H9 (cell line): ENCODE data around the gene PHF21B. TPM values are rescaled to one million over a fixed set of nuclear protein-coding genes. Genes with fewer than 3 reads are reported as not detected.

ENCODE experiments used
- DNase-seq: peaks from one replicate; pipeline ENCODE4 v3.0.0-alpha.2; 2017
- H2AFZ ChIP-seq: one replicate; pipeline ENCODE4 v1.6.1; 2013; ENCODE audit warnings: mild to moderate bottlenecking, low read length, control low read depth, moderate library complexity
- H2AK5ac ChIP-seq: 2 replicates; pipeline ENCODE4 v1.6.1; 2013; ENCODE audit warnings: low read length, control low read depth, mixed read lengths; ENCODE audit not compliant: insufficient read length
- H2BK120ac ChIP-seq: one replicate; pipeline ENCODE4 v1.6.1; 2013; ENCODE audit warnings: low read depth, mild to moderate bottlenecking, low read length, control low read depth, inconsistent platforms; ENCODE audit not compliant: poor library complexity, severe bottlenecking
- H2BK12ac ChIP-seq: 2 replicates; pipeline ENCODE4 v1.6.1; 2013; ENCODE audit warnings: low read length, control low read depth, mixed read lengths, low read depth; ENCODE audit not compliant: insufficient read length
- H2BK15ac ChIP-seq: 2 replicates; pipeline ENCODE4 v1.6.1; 2013; ENCODE audit warnings: low read depth, low read length, control low read depth
- H2BK20ac ChIP-seq: one replicate; pipeline ENCODE4 v1.6.1; 2013; ENCODE audit warnings: low read depth, mild to moderate bottlenecking, low read length, control low read depth, inconsistent platforms; ENCODE audit not compliant: poor library complexity, severe bottlenecking
- H2BK5ac ChIP-seq: 2 replicates; pipeline ENCODE4 v1.6.1; 2013; ENCODE audit warnings: low read length, control low read depth, mixed read lengths; ENCODE audit not compliant: insufficient read length
- H3K14ac ChIP-seq: 2 replicates; pipeline ENCODE4 v1.6.1; 2013; ENCODE audit warnings: low read length, control low read depth; ENCODE audit not compliant: insufficient read depth
- H3K18ac ChIP-seq: 2 replicates; pipeline ENCODE4 v1.6.1; 2013; ENCODE audit warnings: low read depth, mild to moderate bottlenecking, mixed read lengths, low read length, control low read depth; ENCODE audit not compliant: insufficient read length
- H3K23ac ChIP-seq: 2 replicates; pipeline ENCODE4 v1.6.1; 2013; ENCODE audit warnings: low read length, control low read depth, mixed read lengths, low read depth; ENCODE audit not compliant: insufficient read length
- H3K23me2 ChIP-seq: 2 replicates; pipeline ENCODE4 v1.6.1; 2013; ENCODE audit warnings: low read depth, mild to moderate bottlenecking, mixed read lengths, low read length, control low read depth; ENCODE audit not compliant: insufficient read length, poor library complexity, severe bottlenecking
- H3K27ac ChIP-seq: 2 replicates; pipeline ENCODE4 v1.5.1; 2013; ENCODE audit warnings: low read length, control low read depth, mixed read lengths, low read depth; ENCODE audit not compliant: insufficient read length
- H3K27me3 ChIP-seq: 2 replicates; pipeline ENCODE4 v1.6.1; 2013; ENCODE audit warnings: low read length, control low read depth, inconsistent platforms; ENCODE audit not compliant: insufficient read depth
- H3K4ac ChIP-seq: 2 replicates; pipeline ENCODE4 v1.6.1; 2013; ENCODE audit warnings: low read depth, mild to moderate bottlenecking, control low read depth, inconsistent platforms, low read length, moderate library complexity
- H3K4me1 ChIP-seq: 2 replicates; pipeline ENCODE4 v1.6.1; 2013; ENCODE audit warnings: low read length, control low read depth, inconsistent platforms; ENCODE audit not compliant: insufficient read depth
- H3K4me2 ChIP-seq: 2 replicates; pipeline ENCODE4 v1.6.1; 2013; ENCODE audit warnings: low read length, control low read depth, mixed read lengths; ENCODE audit not compliant: insufficient read length, insufficient read depth
- H3K56ac ChIP-seq: 2 replicates; pipeline ENCODE4 v1.6.1; 2013; ENCODE audit warnings: low read depth, mild to moderate bottlenecking, mixed read lengths, low read length, control low read depth; ENCODE audit not compliant: insufficient read length
- H3K79me1 ChIP-seq: 2 replicates; pipeline ENCODE4 v1.6.1; 2013; ENCODE audit warnings: low read depth, mild to moderate bottlenecking, moderate library complexity, low read length, control low read depth, inconsistent platforms; ENCODE audit not compliant: insufficient read depth, poor library complexity, severe bottlenecking
- H3K79me2 ChIP-seq: 2 replicates; pipeline ENCODE4 v1.6.1; 2013; ENCODE audit warnings: low read length, control low read depth, inconsistent platforms; ENCODE audit not compliant: insufficient read depth
- H3K9ac ChIP-seq: 2 replicates; pipeline ENCODE4 v1.6.1; 2013; ENCODE audit warnings: low read length, control low read depth, mixed read lengths; ENCODE audit not compliant: insufficient read length; ENCODE audit errors: extremely low read depth
- H3K9me3 ChIP-seq: one replicate; pipeline ENCODE4 v1.6.1; 2013; ENCODE audit warnings: low read depth, low read length, inconsistent platforms; ENCODE audit not compliant: control insufficient read depth
- H3T11ph ChIP-seq: one replicate; pipeline ENCODE4 v1.6.1; 2013; ENCODE audit warnings: mild to moderate bottlenecking, low read length, control low read depth, inconsistent platforms
- H4K20me1 ChIP-seq: one replicate; pipeline ENCODE4 v1.6.1; 2013; ENCODE audit not compliant: control insufficient read depth, insufficient read length, insufficient read depth
- H4K5ac ChIP-seq: 2 replicates; pipeline ENCODE4 v1.6.1; 2013; ENCODE audit warnings: low read depth, mild to moderate bottlenecking, mixed read lengths, low read length, control low read depth; ENCODE audit not compliant: insufficient read length
- H4K8ac ChIP-seq: replicated peaks from 2 replicates; pipeline ENCODE4 v1.6.1; 2013; ENCODE audit warnings: low read length, control low read depth, mixed read lengths, low read depth; ENCODE audit not compliant: insufficient read length
- H4K91ac ChIP-seq: 2 replicates; pipeline ENCODE4 v1.6.1; 2013; ENCODE audit warnings: low read depth, mild to moderate bottlenecking, moderate library complexity, mixed read lengths, low read length, control low read depth; ENCODE audit not compliant: insufficient read length
- H3K27ac Mint-ChIP-seq, 3 experiments: 2 replicates in 2 of 3; 3 replicates in 1 of 3; pipeline ENCODE4 v1.8.0; 2020 to 2021; ENCODE audit warnings: mixed read lengths in 3 of 3, mild to moderate bottlenecking in 1 of 3, moderate library complexity in 1 of 3
- H3K27me3 Mint-ChIP-seq: 2 replicates; pipeline ENCODE4 v1.8.0; 2021; ENCODE audit warnings: low read depth, mild to moderate bottlenecking, moderate library complexity, mixed read lengths
- H3K36me3 Mint-ChIP-seq, 3 experiments: 2 replicates in 2 of 3; 3 replicates in 1 of 3; pipeline ENCODE4 v1.8.0; 2020 to 2021; ENCODE audit warnings: low read depth in 3 of 3, mixed read lengths in 3 of 3; ENCODE audit not compliant: insufficient read depth in 1 of 3
- H3K4me1 Mint-ChIP-seq, 2 experiments: 2 replicates each; pipeline ENCODE4 v1.8.0; 2020; ENCODE audit warnings: mixed read lengths in 2 of 2
- H3K4me3 Mint-ChIP-seq, 2 experiments: 2 replicates in 1 of 2; 3 replicates in 1 of 2; pipeline ENCODE4 v1.8.0; 2020 to 2021; ENCODE audit warnings: mild to moderate bottlenecking in 2 of 2, mixed read lengths in 2 of 2, moderate library complexity in 1 of 2
- H3K9me3 Mint-ChIP-seq, 2 experiments: 2 replicates in 1 of 2; 3 replicates in 1 of 2; pipeline ENCODE4 v1.8.0; 2020; ENCODE audit warnings: mild to moderate bottlenecking in 2 of 2, mixed read lengths in 2 of 2, moderate library complexity in 1 of 2
- WGBS: extraction: QIAGEN DNeasy Blood & Tissue Kit; methylation state at CpG from one replicate; pipeline ENCODE4 v1.1.7; 2013; ENCODE audit warnings: missing lambda C conversion rate, low lambda C conversion rate, mixed read lengths; ENCODE audit not compliant: insufficient read length; ENCODE audit errors: extremely low coverage; 5-methylcytosine and 5-hydroxymethylcytosine counted together
- total RNA-seq: library from RNA; stranded (reverse); gene quantifications from 2 replicates; pipeline ENCODE4 v1.2.1, GENCODE V29; 2021
- TF ChIP-seq, protein P1 (sequence below): fragments of 200-600 bp; sonication (generic); conservative IDR thresholded peaks from 3 replicates; pipeline ENCODE4 v1.8.0; 2021; ENCODE audit warnings: antibody characterized with exemption, mild to moderate bottlenecking

Gene PHF21B
- total RNA-seq, 1 experiment from 2014 or later: 60.3 TPM

DNA sequence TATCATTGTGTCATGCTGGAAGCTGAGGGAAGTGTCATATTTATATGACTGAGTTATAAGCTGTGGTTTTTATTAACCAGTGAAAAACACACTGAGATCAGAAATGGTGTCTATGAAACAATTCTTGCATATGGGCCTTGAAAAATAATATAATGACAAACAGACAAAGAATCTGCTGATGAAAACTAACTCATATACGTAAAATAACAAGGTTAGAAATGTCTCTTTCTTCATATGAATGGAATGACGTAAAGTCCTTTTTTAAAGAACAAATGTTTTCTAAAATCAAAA, 48.8 kb upstream of the PHF21B start:
- H4K8ac ChIP-seq: no peak overlapping the region
- H3K9ac ChIP-seq: no peak overlapping the region
- H3K23me2 ChIP-seq: no peaks in the 10 kb centered on the region
- Mint-ChIP-seq H3K27ac (0 out of 7 replicates have a peak overlapping the region, but pooled peaks of 1 of the 3 experiments have one; percentile 9), H3K27me3 (peaks cover 22% of the 10 kb centered on the region), H3K9me3 (0 out of 5 replicates have a peak, but pooled peaks cover 0 to 3% of the 10 kb centered on the region in 2 experiments), H3K36me3 (no peaks in the 10 kb centered on the region; a peak in 2 of 7 replicates), H3K4me3 (no peak overlapping the region), H3K4me1 (peaks cover 35 to 37% of the 10 kb centered on the region in 2 experiments)
- H2BK15ac ChIP-seq: no peak overlapping the region
- no peak for DNase-seq
- no peaks in the 10 kb centered on the region for H3K27me3 ChIP-seq
- H2BK5ac ChIP-seq: no peak overlapping the region
- no peak overlapping the region for H2AFZ ChIP-seq
- H3K79me2 ChIP-seq: no peaks in the 10 kb centered on the region
- H3K4me2 ChIP-seq: no peak overlapping the region
- TF ChIP-seq, protein P1, sequence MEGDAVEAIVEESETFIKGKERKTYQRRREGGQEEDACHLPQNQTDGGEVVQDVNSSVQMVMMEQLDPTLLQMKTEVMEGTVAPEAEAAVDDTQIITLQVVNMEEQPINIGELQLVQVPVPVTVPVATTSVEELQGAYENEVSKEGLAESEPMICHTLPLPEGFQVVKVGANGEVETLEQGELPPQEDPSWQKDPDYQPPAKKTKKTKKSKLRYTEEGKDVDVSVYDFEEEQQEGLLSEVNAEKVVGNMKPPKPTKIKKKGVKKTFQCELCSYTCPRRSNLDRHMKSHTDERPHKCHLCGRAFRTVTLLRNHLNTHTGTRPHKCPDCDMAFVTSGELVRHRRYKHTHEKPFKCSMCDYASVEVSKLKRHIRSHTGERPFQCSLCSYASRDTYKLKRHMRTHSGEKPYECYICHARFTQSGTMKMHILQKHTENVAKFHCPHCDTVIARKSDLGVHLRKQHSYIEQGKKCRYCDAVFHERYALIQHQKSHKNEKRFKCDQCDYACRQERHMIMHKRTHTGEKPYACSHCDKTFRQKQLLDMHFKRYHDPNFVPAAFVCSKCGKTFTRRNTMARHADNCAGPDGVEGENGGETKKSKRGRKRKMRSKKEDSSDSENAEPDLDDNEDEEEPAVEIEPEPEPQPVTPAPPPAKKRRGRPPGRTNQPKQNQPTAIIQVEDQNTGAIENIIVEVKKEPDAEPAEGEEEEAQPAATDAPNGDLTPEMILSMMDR: no peak
- no peak overlapping the region for H3K56ac ChIP-seq
- no peaks in the 10 kb centered on the region for H3K79me1 ChIP-seq
- H3K23ac ChIP-seq: no peak overlapping the region
- no peak overlapping the region for H3K4ac ChIP-seq
- no peak overlapping the region for H2BK120ac ChIP-seq
- H3K18ac ChIP-seq: no peak overlapping the region
- H2AK5ac ChIP-seq: no peak overlapping the region
- no peak overlapping the region for H3K14ac ChIP-seq
- no peak overlapping the region for H2BK12ac ChIP-seq
- no peaks in the 10 kb centered on the region for H3K9me3 ChIP-seq
- no peak overlapping the region for H4K91ac ChIP-seq
- WGBS: no CpG with 5 or more reads among the region's 2 CpGs
- peaks cover 4% of the 10 kb centered on the region; the same call in 1 of the 2 replicates for H3K4me1 ChIP-seq
- no peak overlapping the region for H3K27ac ChIP-seq
- H4K20me1 ChIP-seq: no peaks in the 10 kb centered on the region
- no peak overlapping the region for H2BK20ac ChIP-seq
- H4K5ac ChIP-seq: no peak overlapping the region
- H3T11ph ChIP-seq: no peak overlapping the region
